Measurements from ENCODE around the gene TAS2R10. TPM values are rescaled to one million over a fixed set of nuclear protein-coding genes. Genes with fewer than 3 reads are reported as not detected.

TAS2R10 gene
- total RNA-seq, 1 experiment from 2014 or later, result 0.91 TPM

DNA sequence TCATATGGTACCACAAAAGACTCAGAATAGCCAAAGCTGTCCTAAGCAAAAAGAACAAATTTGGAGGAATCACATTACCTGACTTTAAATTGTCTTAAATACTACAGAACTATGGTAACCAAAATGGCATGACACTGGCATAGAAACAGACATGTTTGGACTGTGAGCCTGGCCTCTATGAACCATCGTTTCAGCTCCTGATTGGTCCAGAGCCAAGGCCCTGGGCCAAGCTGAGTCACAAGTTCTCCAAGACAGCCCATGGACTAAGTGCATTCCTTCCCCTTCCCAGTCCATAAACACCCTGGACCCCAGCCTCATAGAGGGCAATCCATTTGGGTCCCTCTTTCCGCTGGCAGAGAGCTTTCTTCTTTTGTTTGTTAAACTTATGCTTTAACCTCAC lies 35.2 kb upstream of the TAS2R10 start:
- TF ChIP-seq, protein P1, sequence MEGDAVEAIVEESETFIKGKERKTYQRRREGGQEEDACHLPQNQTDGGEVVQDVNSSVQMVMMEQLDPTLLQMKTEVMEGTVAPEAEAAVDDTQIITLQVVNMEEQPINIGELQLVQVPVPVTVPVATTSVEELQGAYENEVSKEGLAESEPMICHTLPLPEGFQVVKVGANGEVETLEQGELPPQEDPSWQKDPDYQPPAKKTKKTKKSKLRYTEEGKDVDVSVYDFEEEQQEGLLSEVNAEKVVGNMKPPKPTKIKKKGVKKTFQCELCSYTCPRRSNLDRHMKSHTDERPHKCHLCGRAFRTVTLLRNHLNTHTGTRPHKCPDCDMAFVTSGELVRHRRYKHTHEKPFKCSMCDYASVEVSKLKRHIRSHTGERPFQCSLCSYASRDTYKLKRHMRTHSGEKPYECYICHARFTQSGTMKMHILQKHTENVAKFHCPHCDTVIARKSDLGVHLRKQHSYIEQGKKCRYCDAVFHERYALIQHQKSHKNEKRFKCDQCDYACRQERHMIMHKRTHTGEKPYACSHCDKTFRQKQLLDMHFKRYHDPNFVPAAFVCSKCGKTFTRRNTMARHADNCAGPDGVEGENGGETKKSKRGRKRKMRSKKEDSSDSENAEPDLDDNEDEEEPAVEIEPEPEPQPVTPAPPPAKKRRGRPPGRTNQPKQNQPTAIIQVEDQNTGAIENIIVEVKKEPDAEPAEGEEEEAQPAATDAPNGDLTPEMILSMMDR (IDR thresholded peaks at IDR 0.05; ENCODE audit: unreplicated experiment), result no peak
- ChIA-PET POLR2A (no interaction called here), CTCF (interaction anchor here (0.6 to 0.7 kb wide), 2 partner anchors 90 to 210 kb away, joined by 3 to 4 read pairs; no protein-coding TSS in a partner anchor)
- BruUV-seq (replicated peaks), result no TSS peak
- H3K4me1 Mint-ChIP-seq (ENCODE audit: insufficient read depth, unreplicated experiment), result no peaks in the 10 kb centered on the region
- intact Hi-C loops (cut with micrococcal nuclease), result no loop called here
- peaks cover 8% of the 10 kb centered on the region for H3K9me3 Mint-ChIP-seq (ENCODE audit: unreplicated experiment)
- H3K27ac Mint-ChIP-seq (ENCODE audit: low read depth, unreplicated experiment), result no peak overlapping the region
- no peaks in the 10 kb centered on the region for H3K27me3 Mint-ChIP-seq (ENCODE audit: insufficient read depth, unreplicated experiment)
- H3K4me3 Mint-ChIP-seq (ENCODE audit: unreplicated experiment), result no peak overlapping the region
- H3K36me3 Mint-ChIP-seq (ENCODE audit: insufficient read depth, unreplicated experiment), result no peaks in the 10 kb centered on the region
- no peak for DNase-seq (ENCODE audit: unreplicated experiment)

DNA sequence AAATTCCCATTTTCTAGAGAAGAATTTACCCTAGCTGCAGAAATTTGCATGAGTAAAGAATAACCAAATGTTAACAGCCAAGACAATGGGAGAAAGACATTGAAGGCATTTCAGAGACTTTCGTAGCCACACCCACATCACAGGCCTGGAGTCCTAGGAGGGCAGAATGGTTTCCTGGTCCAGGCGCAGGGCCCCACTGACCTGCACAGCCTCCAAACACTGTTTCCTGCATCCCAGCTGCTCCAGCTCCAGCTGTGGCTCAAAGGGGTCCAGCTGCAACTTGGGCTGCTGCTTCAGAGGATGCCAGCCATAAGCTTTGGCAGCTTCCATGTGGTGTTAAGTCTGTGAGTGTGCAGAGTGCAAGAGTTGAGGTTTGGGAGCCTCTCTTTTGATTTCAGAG lies 29.6 kb upstream of the TAS2R10 start:
- Mint-ChIP-seq H3K4me1 (ENCODE audit: insufficient read depth, unreplicated experiment) (peaks cover 15% of the 10 kb centered on the region), H3K9me3 (ENCODE audit: unreplicated experiment) (no peaks in the 10 kb centered on the region), H3K27ac (ENCODE audit: low read depth, unreplicated experiment) (no peak overlapping the region), H3K4me3 (ENCODE audit: unreplicated experiment) (no peak overlapping the region), H3K36me3 (ENCODE audit: insufficient read depth, unreplicated experiment) (peaks cover 7% of the 10 kb centered on the region), H3K27me3 (ENCODE audit: insufficient read depth, unreplicated experiment) (no peaks in the 10 kb centered on the region)
- ChIA-PET CTCF (interaction anchor here (0.7 kb wide), 1 partner anchor 630 kb away, joined by 3 read pairs; no protein-coding TSS in a partner anchor), POLR2A (interaction anchor here (0.7 kb wide), 1 partner anchor 633 kb away, joined by 3 read pairs; no protein-coding TSS in a partner anchor)
- BruUV-seq (replicated peaks), result no TSS peak
- DNase-seq (ENCODE audit: unreplicated experiment), result no peak
- TF ChIP-seq, protein P1 (IDR thresholded peaks at IDR 0.05; ENCODE audit: unreplicated experiment), result no peak
- intact Hi-C loops (cut with micrococcal nuclease), result no loop called here

DNA sequence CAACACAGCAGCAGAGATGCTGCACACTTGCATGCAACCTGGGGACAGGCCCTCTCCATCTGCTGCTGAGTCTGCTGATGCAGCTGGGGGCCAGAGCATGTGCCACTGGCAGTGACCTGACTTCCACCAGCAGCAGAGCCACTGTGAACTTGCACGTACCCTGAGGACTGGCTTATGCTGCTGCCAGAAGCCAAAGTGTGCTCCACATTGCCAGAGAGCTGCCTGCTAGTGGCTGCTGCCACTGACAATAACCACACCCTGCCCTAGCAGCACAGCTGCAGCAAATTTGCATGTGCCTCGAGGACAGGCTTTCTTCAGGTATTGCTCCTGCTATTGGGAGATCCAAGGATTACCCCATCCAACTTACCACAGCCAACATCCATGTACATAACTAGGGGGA lies 27.6 kb upstream of the TAS2R10 start:
- CTCF ChIA-PET, result interaction anchor here (1.2 kb wide), 1 partner anchor 83 kb away, joined by 5 read pairs; no protein-coding TSS in a partner anchor
- no TSS peak for BruUV-seq (replicated peaks)
- H3K4me1 Mint-ChIP-seq (ENCODE audit: insufficient read depth, unreplicated experiment), result peaks cover 15% of the 10 kb centered on the region

DNA sequence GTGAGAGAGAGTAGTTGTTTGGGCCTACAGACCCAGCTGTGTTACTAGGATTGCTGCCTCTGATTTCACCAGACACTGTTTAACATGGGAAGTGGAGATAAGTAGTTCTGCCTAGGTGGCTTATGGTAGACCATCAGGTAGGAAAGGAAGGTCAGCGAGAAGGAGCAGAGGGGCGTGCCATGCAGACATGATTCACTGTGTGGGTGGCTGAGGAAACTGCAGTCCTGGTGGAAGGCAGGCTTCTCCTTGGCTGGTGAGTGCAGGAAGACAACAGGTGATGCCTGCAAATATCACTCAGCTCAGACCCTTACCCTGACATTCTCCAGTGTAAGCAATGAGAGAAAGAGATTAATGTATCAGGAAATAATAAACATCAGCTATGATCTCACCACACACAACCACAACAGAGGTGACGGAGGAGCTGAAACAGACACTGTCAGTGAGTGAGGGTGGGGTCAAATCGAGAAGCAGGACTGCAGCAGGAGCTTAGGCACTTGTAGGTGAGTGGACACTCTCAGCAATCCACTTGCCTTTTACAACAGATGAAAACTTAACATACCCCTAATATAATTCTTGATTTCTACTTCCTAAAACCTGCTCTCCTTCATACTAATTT lies 25.2 kb upstream of the TAS2R10 start:
- peaks cover 15% of the 10 kb centered on the region for H3K4me1 Mint-ChIP-seq (ENCODE audit: insufficient read depth, unreplicated experiment)
- DNase-seq (ENCODE audit: unreplicated experiment), result peak; percentile 11
- no TSS peak for BruUV-seq (replicated peaks)
- H3K27ac Mint-ChIP-seq (ENCODE audit: low read depth, unreplicated experiment), result peak overlapping the region; percentile 7
- peaks cover 20% of the 10 kb centered on the region for H3K36me3 Mint-ChIP-seq (ENCODE audit: insufficient read depth, unreplicated experiment)
- TF ChIP-seq, protein P1 (IDR thresholded peaks at IDR 0.05; ENCODE audit: unreplicated experiment), result no peak
- no peaks in the 10 kb centered on the region for H3K27me3 Mint-ChIP-seq (ENCODE audit: insufficient read depth, unreplicated experiment)
- no peak overlapping the region for H3K4me3 Mint-ChIP-seq (ENCODE audit: unreplicated experiment)
- intact Hi-C loops (cut with micrococcal nuclease), result no loop called here
- no peaks in the 10 kb centered on the region for H3K9me3 Mint-ChIP-seq (ENCODE audit: unreplicated experiment)
- CTCF ChIA-PET, result no interaction called here
- POLR2A ChIA-PET, result no interaction called here

More for the DNA sequence above, 27.6 kb upstream of the TAS2R10 start:
- Mint-ChIP-seq H3K36me3 (ENCODE audit: insufficient read depth, unreplicated experiment) (peaks cover 8% of the 10 kb centered on the region), H3K4me3 (ENCODE audit: unreplicated experiment) (no peak overlapping the region), H3K9me3 (ENCODE audit: unreplicated experiment) (no peaks in the 10 kb centered on the region), H3K27ac (ENCODE audit: low read depth, unreplicated experiment) (no peak overlapping the region), H3K27me3 (ENCODE audit: insufficient read depth, unreplicated experiment) (no peaks in the 10 kb centered on the region)
- POLR2A ChIA-PET, result no interaction called here
- no peak for DNase-seq (ENCODE audit: unreplicated experiment)
- intact Hi-C loops (cut with micrococcal nuclease), result no loop called here
- TF ChIP-seq, protein P1 (IDR thresholded peaks at IDR 0.05; ENCODE audit: unreplicated experiment), result no peak
